Adrenal gland (tissue), 5 donors: ENCODE measurements around the gene OLFML3.

Experiments
- POLR2A ChIP-seq, 2 donors: fragments of 450-650 bp; IDR thresholded peaks; one replicate each; pipeline ENCODE4 v1.6.1; 2017; ENCODE audit warnings: antibody characterized with exemption in 2 of 2, mild to moderate bottlenecking in 2 of 2, moderate library complexity in 1 of 2
- TF ChIP-seq, protein P1 (sequence below), 6 experiments: fragments of 450-650 bp in 4 of 6; fragments of 200-600 bp in 2 of 6; sonication (generic) in 1 of 6; IDR thresholded peaks; 1 replicate in 5 of 6; 2 replicates in 1 of 6; pipeline versions ENCODE4 v1.5.1 to v1.8.0; 2016 to 2021; ENCODE audit warnings: antibody characterized with exemption in 6 of 6, mild to moderate bottlenecking in 2 of 6, moderate library complexity in 1 of 6
- donor health status: DM: no; HTN: no; CAD: no.

DNA sequence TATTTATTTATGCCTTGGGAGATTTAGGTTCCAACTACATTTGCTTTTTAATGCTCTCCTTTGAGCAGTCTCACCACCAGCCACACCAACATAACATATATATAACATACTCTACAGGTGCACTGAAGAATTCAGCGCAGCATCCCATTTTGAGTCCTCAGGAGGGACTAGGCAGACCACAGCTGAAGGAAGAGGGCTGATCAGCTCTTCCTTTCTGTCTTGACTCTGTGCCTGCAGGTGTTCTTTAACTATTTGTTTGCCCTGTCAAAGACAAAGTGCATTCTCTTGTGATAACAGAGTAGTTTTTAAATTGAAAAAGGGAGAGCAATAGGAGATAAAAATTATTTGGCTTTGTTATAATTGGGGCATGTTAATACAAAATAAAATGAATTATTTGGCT is 33.2 kb upstream of the OLFML3 start:
- TF ChIP-seq, protein P1, sequence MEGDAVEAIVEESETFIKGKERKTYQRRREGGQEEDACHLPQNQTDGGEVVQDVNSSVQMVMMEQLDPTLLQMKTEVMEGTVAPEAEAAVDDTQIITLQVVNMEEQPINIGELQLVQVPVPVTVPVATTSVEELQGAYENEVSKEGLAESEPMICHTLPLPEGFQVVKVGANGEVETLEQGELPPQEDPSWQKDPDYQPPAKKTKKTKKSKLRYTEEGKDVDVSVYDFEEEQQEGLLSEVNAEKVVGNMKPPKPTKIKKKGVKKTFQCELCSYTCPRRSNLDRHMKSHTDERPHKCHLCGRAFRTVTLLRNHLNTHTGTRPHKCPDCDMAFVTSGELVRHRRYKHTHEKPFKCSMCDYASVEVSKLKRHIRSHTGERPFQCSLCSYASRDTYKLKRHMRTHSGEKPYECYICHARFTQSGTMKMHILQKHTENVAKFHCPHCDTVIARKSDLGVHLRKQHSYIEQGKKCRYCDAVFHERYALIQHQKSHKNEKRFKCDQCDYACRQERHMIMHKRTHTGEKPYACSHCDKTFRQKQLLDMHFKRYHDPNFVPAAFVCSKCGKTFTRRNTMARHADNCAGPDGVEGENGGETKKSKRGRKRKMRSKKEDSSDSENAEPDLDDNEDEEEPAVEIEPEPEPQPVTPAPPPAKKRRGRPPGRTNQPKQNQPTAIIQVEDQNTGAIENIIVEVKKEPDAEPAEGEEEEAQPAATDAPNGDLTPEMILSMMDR (IDR thresholded peaks at IDR 0.05) = no peak
- no peak for TF ChIP-seq POLR2A (IDR thresholded peaks at IDR 0.05)
